HG03558 (cell line): Measurements from ENCODE around the gene DDX24.

Source experiments
- ATAC-seq: cut with Tn5 transposase; IDR thresholded peaks from one replicate; pipeline ENCODE4 v1.9.1; 2021; ENCODE audit warnings: moderate number of reproducible peaks; ENCODE audit not compliant: unreplicated experiment; ENCODE audit errors: extremely low read depth

The DDX24 gene, protein sequence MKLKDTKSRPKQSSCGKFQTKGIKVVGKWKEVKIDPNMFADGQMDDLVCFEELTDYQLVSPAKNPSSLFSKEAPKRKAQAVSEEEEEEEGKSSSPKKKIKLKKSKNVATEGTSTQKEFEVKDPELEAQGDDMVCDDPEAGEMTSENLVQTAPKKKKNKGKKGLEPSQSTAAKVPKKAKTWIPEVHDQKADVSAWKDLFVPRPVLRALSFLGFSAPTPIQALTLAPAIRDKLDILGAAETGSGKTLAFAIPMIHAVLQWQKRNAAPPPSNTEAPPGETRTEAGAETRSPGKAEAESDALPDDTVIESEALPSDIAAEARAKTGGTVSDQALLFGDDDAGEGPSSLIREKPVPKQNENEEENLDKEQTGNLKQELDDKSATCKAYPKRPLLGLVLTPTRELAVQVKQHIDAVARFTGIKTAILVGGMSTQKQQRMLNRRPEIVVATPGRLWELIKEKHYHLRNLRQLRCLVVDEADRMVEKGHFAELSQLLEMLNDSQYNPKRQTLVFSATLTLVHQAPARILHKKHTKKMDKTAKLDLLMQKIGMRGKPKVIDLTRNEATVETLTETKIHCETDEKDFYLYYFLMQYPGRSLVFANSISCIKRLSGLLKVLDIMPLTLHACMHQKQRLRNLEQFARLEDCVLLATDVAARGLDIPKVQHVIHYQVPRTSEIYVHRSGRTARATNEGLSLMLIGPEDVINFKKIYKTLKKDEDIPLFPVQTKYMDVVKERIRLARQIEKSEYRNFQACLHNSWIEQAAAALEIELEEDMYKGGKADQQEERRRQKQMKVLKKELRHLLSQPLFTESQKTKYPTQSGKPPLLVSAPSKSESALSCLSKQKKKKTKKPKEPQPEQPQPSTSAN

DNA sequence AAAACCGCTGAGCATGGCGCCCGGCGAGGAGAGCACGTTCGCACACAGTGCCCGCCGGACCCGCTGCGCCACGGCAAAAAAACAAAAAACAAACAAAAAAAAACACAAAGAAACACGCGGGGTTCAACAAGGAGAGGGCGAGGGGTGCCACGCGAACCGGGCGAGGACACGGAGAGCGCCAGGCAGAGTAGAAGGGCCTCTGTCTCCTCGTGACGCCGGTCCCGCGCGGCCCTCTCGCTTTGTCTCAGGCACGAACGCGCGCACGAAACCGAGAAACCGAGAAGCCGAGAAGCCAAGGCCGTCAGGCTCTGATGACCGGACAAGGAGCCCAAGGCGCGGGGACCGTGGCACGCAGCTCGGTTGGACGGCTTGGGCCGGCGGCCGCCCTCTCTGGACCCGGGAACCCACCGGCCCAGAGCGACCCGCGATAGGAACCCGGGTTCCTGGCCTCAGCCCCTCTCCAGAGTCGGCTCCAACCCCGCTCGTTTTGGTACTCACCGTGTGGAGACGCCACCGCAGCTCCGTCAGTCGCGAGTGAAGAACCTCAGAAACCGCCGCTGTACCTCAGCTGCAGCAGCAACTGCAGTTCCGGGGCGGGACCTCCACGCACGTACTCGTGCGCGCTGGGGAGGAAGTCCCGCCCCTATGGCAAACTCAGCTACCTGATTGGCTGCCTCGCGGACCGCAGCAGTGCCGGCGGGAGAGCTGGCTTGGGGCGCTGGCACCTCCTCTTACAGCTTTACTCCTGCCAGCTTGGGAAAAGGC, at the start of gene DDX24, which contains the start of gene IFI27L1:
TSS of gene DDX24 (minus strand) at position 582 of the 765 bp plus-strand sequence. CDS start 1,460 bp downstream, outside the sequence.
TSS of gene IFI27L1 (plus strand) at position 690 of the 765 bp plus-strand sequence. CDS start 15,628 bp downstream, outside the sequence.
- ATAC-seq, result peak; percentile 97

DNA sequence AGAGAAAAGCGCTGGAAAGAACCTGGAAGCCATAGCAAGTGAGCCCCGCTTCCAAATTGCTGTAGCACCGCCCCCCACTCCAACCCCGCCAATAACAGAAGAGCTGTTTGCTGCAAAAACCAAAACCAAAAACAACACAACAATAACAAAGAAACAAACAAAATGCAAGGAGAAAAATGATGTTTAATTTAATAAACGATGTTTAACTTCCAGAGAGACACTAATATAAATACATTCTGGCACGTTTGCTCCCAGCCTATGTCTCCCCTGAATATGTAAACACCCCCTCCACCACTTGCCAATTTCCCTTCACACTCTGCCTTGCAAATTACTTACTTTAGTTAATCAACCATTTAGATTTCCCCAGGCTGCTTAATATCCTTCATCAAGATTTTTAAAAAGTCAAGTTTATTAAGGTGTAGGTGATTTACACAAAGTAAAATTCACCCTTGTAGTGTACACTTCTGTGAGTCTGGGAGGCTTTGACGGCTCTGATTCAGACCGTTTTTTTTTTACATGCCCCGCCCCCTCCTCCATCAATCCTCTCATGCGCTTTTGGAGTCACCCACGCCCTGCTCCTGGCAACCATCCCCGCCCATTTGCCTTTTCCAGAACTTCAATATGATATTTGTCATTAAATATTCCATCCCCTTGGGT, 48.9 kb upstream of the DDX24 start:
- ATAC-seq, result no peak

DNA sequence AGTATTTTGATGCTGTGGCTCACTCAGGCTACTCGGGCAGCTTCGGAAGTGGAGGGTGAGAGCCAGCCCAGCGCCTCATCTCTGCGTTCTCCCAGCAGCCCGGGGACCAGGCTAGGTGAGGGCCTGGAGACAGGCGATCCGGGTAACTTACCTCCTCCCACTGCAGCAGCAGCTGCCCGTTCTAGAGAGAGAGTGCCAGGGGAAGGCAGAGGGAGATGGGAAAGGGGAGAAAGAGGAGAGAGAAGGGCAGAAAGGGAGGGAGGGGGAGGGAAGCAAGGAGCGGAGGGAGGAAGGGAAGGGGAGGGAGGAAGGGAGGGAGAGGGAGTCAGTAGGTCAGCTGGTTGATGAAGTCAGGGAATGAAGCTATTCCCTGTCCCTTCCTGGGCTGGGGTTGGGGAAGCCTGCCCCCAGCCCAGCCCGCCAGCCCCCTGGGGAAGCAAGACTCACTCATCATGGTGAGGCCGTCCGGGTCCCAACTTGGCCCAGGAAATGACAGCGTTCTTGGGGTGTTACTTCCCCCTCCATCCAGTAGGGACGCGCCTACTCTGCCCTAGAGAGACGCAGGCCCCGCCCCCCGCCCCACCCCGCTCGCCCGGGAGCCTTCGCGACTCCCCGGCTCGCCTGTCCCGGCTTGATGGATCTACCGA, 48.2 kb upstream of the DDX24 start, which contains the start of gene IFI27L2:
TSS of gene IFI27L2 (minus strand) at position 494 of the 647 bp plus-strand sequence. CDS start at position 454, 40 bp downstream.
- ATAC-seq, result peak; percentile 71

DNA sequence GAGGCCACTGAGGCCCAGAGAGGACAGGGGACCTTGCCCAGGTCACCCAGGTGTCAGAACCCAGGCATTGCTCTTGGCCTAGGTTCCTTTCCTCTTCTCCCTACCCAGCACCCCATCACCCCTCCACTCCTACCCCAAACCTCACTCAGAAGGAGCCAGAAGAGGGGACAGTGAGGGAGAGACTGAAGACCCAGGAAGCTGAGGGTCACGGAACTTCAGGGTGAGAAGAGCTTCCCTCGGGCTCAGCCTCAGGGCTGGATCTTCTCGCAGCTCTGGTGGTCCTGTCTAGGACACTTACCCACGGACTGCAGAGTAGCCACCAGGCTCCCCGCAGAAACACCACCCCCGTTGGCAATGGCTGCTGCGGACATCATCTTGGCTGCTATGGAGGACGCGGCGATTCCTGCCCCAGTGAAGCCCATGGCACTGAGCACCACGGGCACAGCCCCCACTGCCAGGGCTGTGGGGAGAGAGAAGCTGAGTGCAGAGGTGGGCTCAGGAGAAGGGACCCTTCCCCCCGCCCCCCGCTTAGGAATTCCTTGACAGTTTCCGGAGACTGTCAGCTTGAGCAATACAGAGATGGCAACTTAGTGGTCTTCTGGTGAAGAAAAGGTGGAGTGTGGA, 47.3 kb upstream of the DDX24 start:
- ATAC-seq, result no peak

DNA sequence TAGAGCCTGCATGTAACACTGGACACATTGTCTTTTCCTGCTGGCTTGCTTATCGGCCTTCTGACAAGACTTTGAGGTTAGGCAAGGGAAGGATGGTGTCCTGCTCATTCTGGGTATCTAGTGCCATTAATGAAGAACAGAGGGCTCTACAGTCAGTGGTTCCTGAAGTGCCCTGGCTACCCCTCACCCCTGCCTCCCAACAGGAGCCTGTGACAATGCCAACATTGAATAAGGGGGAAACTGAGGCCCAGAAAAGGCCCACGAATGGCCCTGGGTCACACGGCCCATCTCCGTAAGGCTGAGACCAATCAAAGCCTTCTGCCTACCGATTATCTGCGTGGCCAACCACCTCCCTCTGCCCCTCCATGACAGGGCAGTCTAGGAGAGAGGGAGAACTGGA, 46.3 kb upstream of the DDX24 start:
- no peak for ATAC-seq

DNA sequence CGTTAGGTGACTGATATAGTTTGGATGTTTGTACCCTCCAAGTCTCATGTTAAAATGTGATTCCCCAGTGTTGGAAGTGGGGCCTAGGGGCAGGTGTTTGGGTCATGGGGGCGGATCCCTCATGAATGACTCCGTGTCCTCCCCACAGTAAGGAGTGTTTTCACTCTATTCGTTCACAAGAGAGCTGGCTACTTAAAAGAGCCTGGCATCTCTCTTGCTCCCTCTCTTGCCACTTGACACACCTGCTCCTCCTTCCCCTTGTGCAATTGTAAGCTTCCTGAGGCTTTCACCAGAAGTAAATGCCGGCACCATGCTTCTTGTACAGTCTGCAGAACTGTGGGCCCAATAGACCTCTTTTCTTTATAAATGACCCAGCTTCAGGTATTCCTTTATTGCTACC, 45.8 kb upstream of the DDX24 start:
- ATAC-seq, result no peak

DNA sequence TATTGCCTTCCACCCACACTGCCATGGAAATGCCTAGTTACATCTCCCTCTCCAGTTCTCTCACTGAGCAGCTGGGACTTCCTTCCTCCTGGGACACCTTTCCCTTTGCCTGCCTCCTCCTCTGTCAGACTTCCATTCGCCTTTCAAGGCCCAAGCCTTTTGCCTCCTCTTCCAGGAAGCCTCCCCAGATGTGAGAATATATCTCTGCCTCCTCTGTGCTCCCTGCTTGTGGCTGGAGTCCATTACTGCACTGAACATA, 45.3 kb upstream of the DDX24 start:
- no peak for ATAC-seq

DNA sequence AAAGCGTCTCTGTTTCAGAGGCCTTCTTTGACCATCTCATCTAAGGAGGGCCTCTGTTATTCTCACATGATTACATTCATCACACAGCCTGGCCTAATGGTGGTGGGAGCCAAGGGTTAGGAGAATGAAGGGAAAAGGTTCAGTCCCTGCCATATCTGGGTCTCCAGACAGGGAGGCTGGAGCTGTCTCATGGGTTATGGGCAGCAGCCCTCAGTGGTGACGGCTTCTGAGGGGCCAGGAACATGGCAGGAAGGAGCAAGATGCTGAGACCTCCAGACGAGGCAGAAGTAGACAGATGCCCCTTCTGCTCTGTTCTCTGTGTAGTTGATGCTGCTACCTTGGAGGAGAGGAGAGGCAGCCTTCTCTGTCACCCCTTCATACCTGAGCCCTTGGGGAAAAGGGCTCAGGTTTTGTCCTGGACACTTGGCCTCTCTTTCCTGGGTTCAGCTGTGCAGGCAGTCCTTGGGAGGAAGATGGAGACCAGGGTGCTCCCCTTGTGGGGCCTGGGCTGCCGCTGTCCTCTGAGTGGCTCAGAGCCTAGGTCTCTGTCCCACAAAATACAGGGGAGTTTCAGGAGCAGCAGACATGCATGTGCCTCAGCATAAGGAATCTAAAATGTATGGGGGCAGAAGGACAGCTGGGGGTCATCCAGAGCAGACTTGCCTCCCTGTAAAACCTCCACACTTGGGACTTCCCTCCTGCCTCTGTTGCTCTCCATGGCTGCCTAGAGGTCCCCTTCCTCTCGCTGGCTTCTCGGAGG, 44.8 kb upstream of the DDX24 start:
- no peak for ATAC-seq

DNA sequence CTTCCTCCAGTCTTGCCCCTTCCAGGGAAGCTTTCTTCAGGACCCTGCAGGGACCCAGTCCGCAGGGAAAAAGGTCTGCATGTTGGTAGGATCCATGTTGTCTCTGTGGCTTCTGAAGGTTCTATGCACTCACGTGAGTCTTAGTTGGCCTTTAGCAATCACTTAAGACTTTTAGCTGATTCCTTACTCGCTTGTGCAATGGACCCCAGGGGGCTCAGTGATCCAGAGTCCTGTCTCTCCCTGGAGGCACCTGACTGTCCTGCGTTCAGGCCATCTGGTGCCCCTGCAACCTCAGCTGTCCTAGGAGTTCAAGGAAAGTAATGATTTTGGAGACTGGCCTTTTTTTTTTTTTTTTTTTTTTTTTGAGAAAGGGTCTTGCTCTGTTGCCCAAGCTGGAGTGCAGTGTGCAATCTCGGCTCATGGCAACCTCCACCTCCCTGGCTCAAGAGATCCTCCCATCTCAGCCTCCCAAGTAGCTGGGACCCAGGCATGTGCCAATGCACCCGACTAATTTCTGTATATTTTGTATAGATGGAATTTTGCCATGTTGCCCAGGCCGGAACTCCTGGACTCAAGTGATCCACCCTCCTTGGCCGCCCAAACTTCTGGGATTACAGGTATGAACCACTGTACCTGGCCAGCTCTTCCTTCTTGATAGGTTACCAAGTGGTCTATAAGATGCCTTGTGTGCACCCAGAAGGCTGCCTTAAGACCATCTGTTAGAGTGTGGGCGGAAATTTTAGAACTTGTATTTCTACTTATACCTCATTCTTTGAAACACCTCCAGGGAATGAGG, 43.8 kb upstream of the DDX24 start:
- ATAC-seq, result no peak

DNA sequence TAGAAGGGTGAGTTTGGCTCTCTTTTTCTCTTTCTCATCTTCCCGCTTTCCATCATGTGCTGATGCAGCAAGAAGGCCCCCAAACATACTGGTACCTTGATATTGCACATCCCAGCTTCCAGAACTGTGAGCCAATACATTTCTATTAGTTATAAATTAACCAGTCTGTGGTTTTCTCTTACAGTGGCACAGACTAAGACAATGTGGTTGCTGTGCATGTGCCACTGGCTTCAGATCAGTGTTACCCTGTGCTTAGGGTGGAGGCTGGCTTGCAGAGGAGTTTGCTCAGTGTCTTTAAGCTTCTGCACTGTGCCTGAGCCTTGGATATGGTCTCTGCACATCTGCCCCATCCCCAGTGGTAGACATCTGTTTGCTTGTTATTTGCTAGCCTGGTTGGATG, 42.9 kb upstream of the DDX24 start:
- ATAC-seq, result no peak

DNA sequence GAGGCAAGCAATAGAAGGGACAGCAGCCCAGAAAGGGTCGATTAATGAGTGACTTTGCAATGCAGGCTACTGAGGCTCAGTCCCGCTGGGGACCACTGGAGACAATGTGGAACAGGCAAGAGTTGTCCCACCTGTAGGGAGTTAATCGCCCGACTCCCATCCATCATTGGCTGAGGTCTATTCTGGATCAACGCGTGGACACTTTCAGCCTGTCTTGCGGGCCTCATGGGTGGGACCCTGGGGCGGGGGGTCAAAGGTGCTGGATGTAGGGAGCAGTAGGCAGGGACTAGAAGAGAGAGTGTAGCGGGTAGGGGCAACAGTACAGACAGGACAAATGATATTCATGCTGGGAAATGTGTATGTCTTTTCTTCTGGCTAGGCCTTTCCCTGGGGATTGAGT, 42.3 kb upstream of the DDX24 start:
- ATAC-seq, result no peak

DNA sequence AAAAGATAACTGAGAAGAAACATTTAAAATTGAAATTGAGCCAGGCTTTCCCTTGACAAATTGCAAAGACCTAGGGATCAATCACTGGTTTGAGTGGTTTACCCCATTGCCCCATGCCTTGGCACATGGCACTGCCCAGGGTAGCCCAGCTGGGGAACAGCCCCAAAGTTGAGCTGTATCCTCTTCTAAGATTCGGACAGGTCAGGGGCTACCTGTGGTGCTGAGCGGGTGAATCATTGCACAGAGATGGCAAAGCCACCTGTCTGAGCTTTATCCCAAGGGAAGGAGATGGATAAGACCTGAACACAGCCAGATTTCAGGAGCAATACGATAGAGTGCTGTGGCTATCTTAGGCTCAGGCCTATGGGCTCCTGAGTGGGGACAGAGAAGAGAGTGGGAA, 41.4 kb upstream of the DDX24 start:
- no peak for ATAC-seq

DNA sequence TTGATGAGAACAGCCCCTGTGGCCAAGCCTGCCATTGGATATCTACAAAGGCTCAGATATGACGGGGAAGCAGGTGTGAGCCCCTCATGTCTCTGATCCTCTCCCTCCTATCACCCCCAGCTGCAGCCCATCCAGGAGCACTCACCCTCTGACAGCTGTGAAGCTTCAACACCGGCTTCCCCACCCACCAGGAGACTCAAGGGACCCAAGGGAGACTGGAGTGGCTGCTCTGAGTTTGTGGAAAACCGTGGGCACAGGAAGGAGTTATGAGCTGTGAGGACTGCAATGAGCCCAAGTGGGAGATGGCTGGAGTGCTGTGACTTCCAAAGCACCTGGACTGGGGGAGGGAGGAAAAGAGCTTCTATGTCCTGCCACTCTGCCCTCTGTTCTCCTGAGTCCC, 40.5 kb upstream of the DDX24 start:
- ATAC-seq, result no peak

DNA sequence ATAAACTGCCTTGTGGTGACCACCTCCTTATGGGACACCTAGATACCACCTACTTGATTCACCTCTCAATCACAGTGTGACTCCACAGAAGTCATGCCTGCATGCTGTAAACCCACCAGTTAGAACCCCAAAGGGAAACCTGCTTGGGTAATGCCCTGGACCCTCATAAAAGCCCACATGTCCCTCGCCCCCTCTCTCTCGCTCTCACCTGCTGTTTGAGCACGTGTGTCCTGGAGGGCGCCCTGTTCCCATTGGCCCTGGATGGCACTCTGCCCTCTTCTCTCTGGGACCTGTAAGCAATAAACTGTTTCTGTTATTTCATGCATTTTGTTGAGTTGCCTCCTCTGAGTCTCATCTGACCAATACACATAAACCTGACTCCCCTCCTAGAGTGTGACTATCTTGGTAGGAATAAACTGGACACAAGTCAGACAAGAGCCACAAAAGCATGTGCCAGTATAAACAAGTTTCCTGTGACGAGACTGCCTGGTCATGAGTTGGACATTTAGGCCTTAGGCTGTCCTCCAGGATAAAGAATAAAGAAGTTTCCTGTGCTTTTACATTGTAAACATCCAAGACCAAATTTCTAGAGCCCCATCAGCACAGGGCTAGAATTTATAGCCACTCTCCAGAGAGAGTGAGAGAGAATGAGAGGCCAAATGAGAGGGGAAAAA, 39.8 kb upstream of the DDX24 start:
- ATAC-seq, result no peak

DNA sequence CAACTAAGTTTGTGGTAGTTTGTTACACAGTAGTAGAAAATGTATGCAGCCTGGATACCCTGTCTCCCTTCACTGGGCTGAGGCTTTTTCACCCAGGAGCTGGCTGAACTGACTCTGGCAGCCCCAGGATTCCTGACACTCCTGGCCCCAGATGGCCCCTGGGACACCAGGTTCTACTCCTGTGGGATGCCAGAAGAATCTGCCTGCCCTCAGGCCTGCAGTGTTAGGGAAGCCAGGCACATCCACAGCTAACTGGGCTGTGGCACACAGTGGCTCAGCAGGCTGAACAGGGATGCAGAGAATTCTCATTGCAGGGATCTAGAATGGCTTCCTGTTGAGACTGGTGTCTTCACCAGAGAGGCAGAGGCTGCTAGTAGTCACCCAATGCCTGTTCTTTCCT, 38.1 kb upstream of the DDX24 start:
- ATAC-seq, result no peak

DNA sequence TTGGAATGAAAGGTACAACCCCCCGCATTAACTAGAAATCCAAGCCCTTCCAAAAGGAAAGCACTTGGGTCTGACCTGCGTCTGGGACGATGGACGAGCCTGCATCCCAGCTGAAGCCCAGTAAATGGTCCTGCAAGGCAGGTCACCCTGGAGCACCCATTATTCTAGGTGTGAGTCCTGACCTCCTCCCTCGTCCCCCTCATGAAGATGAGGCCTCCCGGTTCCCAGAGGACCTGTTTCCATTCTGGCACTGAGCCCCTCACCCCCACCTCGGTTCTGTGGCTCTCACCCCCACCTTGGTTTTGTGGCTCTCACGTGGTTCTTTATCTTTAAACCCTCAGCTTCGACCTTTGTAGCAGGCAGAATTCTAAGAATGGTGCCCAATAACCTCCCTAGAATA, 36.9 kb upstream of the DDX24 start:
- ATAC-seq, result no peak

DNA sequence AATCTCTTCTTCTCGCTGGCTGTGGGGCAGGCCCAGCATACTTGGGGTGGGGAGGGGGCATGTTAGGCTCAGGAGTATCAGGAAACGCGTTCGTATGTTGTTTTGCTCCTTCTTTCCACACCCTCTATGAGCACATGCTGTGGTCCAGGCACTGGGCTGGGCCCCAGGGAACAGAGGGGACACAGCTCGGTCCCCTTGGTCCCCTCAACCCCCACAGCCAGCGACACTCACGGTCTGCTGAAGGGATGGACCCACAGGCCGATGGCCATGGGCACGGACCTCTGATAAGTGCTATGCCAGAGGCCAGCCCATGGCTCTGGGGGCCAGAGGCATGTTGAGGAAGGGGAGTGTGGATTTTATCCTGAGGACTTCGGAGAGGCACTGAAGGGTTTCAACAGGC, 35.7 kb upstream of the DDX24 start:
- ATAC-seq, result no peak
